HCT116 (cell line): Measurements from ENCODE around the gene RHBDD3. TPM values are rescaled to one million over a fixed set of nuclear protein-coding genes. Genes with fewer than 3 reads are reported as not detected.

ENCODE experiments used
- ATAC-seq: fragments of 200-7000 bp; cut with Tn5 transposase; 2 replicates; pipeline ENCODE4 v1.9.1; 2020; ENCODE audit warnings: mild to moderate bottlenecking, moderate library complexity
- BruUV-seq: library from RNA; stranded (reverse); fragments of 400-500 nt; replicated peaks from 2 replicates; lab custom pipeline; 2021; lab: Mats Ljungman, UMichigan
- CTCF ChIA-PET: fragments of 300-600 bp; sonication (Branson Sonifier 250); formaldehyde crosslinking; loops from one replicate; lab custom pipeline; 2021; ENCODE audit warnings: antibody characterized with exemption; lab: Charles Lee
- POLR2A ChIA-PET: fragments of 300-600, 350-600 bp; sonication (Branson Sonifier 250); formaldehyde crosslinking; loops from one replicate; lab custom pipeline; 2021; ENCODE audit warnings: antibody characterized with exemption; lab: Charles Lee
- RAD21 ChIA-PET, 2 experiments: fragments of 300-600 bp; sonication (Branson Sonifier 250); formaldehyde crosslinking; loops; one replicate each; lab custom pipeline; 2023; ENCODE audit warnings: low total read pairs in 2 of 2; ENCODE audit not compliant: uncharacterized antibody in 2 of 2, unreplicated experiment in 2 of 2, low non-redundant PET in 1 of 2; lab: Charles Lee
- DNase-seq: peaks from one replicate; pipeline ENCODE4 v3.0.0-alpha.2; 2010; ENCODE audit warnings: low read depth, low spot score
- H2AFZ ChIP-seq: fragments of 200-600 bp; shearing (Covaris generic), sonication (generic); 2 replicates; pipeline ENCODE4 v1.6.1; 2017; ENCODE audit warnings: low read depth, mixed run types, mixed read lengths, antibody characterized with exemption, low read length; ENCODE audit not compliant: poor library complexity, severe bottlenecking
- H3K27ac ChIP-seq: 2 replicates; pipeline ENCODE4 v1.5.1; 2012; ENCODE audit warnings: low read depth, low read length
- H3K27me3 ChIP-seq: fragments of 200-600 bp; sonication (generic); 2 replicates; pipeline ENCODE4 v1.6.1; 2016; ENCODE audit warnings: mixed run types, low read length, mixed read lengths; ENCODE audit not compliant: insufficient read depth
- H3K36me3 ChIP-seq, 2 experiments: fragments of 200-500 bp in 1 of 2; fragments of 200-600 bp in 1 of 2; sonication (Bioruptor generic) in 1 of 2; sonication (generic) in 1 of 2; 2 replicates each; pipeline versions ENCODE4 v1.5.1 to v1.6.1; 2014 to 2016; ENCODE audit warnings: low read length in 2 of 2, inconsistent platforms in 1 of 2, mixed read lengths in 1 of 2, mixed run types in 1 of 2; ENCODE audit not compliant: insufficient read depth in 2 of 2, control insufficient read depth in 1 of 2
- H3K4me1 ChIP-seq, 2 experiments: fragments of 200-600 bp in 1 of 2; sonication (generic) in 1 of 2; 2 replicates each; pipeline versions ENCODE4 v1.5.1 to v1.6.1; 2012 to 2017; ENCODE audit warnings: low read length in 2 of 2, inconsistent platforms in 1 of 2, mild to moderate bottlenecking in 1 of 2, mixed read lengths in 1 of 2, mixed run types in 1 of 2, moderate library complexity in 1 of 2; ENCODE audit not compliant: insufficient read depth in 2 of 2, control insufficient read depth in 1 of 2
- H3K4me2 ChIP-seq: fragments of 200-600 bp; sonication (generic); 2 replicates; pipeline ENCODE4 v1.6.1; 2017; ENCODE audit warnings: mixed run types, low read length, mixed read lengths
- H3K4me3 ChIP-seq, 2 experiments: fragments of 200-600 bp in 1 of 2; sonication (generic) in 1 of 2; replicated peaks in 1 of 2; 2 replicates each; pipeline ENCODE4 v1.5.1; 2011 to 2016; ENCODE audit warnings: low read length in 2 of 2, control low read depth in 1 of 2, low read depth in 1 of 2, mild to moderate bottlenecking in 1 of 2, mixed read lengths in 1 of 2, mixed run types in 1 of 2
- H3K79me2 ChIP-seq: fragments of 200-600 bp; sonication (generic); 2 replicates; pipeline ENCODE4 v1.6.1; 2017; ENCODE audit warnings: mild to moderate bottlenecking, mixed run types, low read length, moderate library complexity, mixed read lengths; ENCODE audit not compliant: insufficient read depth
- H3K9ac ChIP-seq: fragments of 200-600 bp; sonication (generic); 2 replicates; pipeline ENCODE4 v1.6.1; 2016; ENCODE audit warnings: low read length, mixed read lengths
- H3K9me2 ChIP-seq: fragments of 200-600 bp; sonication (generic), shearing (Covaris generic); 2 replicates; pipeline ENCODE4 v1.6.1; 2017; ENCODE audit warnings: mixed run types, mild to moderate bottlenecking, moderate library complexity; ENCODE audit not compliant: insufficient read depth
- H3K9me3 ChIP-seq, 2 experiments: fragments of 200-500 bp in 1 of 2; fragments of 200-600 bp in 1 of 2; sonication (Bioruptor generic) in 1 of 2; sonication (generic) in 1 of 2; 2 replicates each; pipeline ENCODE4 v1.6.1; 2014 to 2017; ENCODE audit warnings: low read length in 2 of 2, mixed read lengths in 2 of 2, inconsistent platforms in 1 of 2, low read depth in 1 of 2, mild to moderate bottlenecking in 1 of 2, mixed run types in 1 of 2, moderate library complexity in 1 of 2; ENCODE audit not compliant: control insufficient read depth in 1 of 2, insufficient read depth in 1 of 2
- H4K20me1 ChIP-seq: fragments of 200-600 bp; sonication (generic), shearing (Covaris generic); 2 replicates; pipeline ENCODE4 v1.6.1; 2017; ENCODE audit warnings: mixed run types, mild to moderate bottlenecking, moderate library complexity; ENCODE audit not compliant: insufficient read depth
- ATF3 ChIP-seq: IDR thresholded peaks from 2 replicates; pipeline ENCODE4 v1.6.1; 2012
- CBX3 ChIP-seq: IDR thresholded peaks from 2 replicates; pipeline ENCODE4 v1.6.1; 2012; ENCODE audit warnings: low read depth
- CEBPB ChIP-seq: IDR thresholded peaks from 2 replicates; pipeline ENCODE4 v1.6.1; 2012; ENCODE audit warnings: low read depth
- ELF1 ChIP-seq: IDR thresholded peaks from 2 replicates; pipeline ENCODE4 v1.6.1; 2012; ENCODE audit warnings: low read depth, borderline replicate concordance
- EZH2 ChIP-seq: fragments of 200-600 bp; sonication (generic); IDR thresholded peaks from 2 replicates; pipeline ENCODE4 v1.6.1; 2017; ENCODE audit warnings: antibody characterized with exemption, mixed run types
- FOSL1 ChIP-seq: IDR thresholded peaks from 2 replicates; pipeline ENCODE4 v1.6.1; 2012; ENCODE audit warnings: low read depth
- JUND ChIP-seq: IDR thresholded peaks from 2 replicates; pipeline ENCODE4 v1.6.1; 2012
- POLR2AphosphoS5 ChIP-seq: IDR thresholded peaks from 2 replicates; pipeline ENCODE4 v1.6.1; 2011; ENCODE audit warnings: mild to moderate bottlenecking, low read depth, low read length, moderate library complexity
- RAD21 ChIP-seq: IDR thresholded peaks from 2 replicates; pipeline ENCODE4 v1.6.1; 2012; ENCODE audit warnings: low read depth, mild to moderate bottlenecking
- REST ChIP-seq: IDR thresholded peaks from 2 replicates; pipeline ENCODE4 v1.6.1; 2012; ENCODE audit warnings: low read depth
- SIN3A ChIP-seq: IDR thresholded peaks from 2 replicates; pipeline ENCODE4 v1.6.1; 2012; ENCODE audit warnings: low read depth
- SRF ChIP-seq: IDR thresholded peaks from 2 replicates; pipeline ENCODE4 v1.6.1; 2012; ENCODE audit warnings: low read depth
- TCF7L2 ChIP-seq: IDR thresholded peaks from 2 replicates; pipeline ENCODE4 v1.7.0; 2011; ENCODE audit warnings: borderline replicate concordance, inconsistent platforms; ENCODE audit not compliant: insufficient read depth, insufficient read length; ENCODE audit errors: extremely low read depth
- ZBTB33 ChIP-seq: IDR thresholded peaks from 2 replicates; pipeline ENCODE4 v1.6.1; 2011; ENCODE audit warnings: mild to moderate bottlenecking, low read length, moderate library complexity; ENCODE audit not compliant: insufficient replicate concordance; ENCODE audit errors: extremely low read depth
- ZFX ChIP-seq: fragments of 450-650 bp; IDR thresholded peaks from 2 replicates; pipeline ENCODE4 v1.6.1; 2017
- ZNF274 ChIP-seq: fragments of 200-500 bp; sonication (Bioruptor generic); IDR thresholded peaks from 2 replicates; pipeline ENCODE4 v1.6.1; 2014; ENCODE audit warnings: mild to moderate bottlenecking, low read depth, low read length, inconsistent platforms
- intact Hi-C: fragments of 100-400 bp; cut with micrococcal nuclease; formaldehyde crosslinking; loops from 2 replicates; pipeline ENCODE4 v1.10.0; 2022
- total RNA-seq: library from RNA; stranded (reverse); gene quantifications from one replicate; pipeline ENCODE4 v1.2.1, GENCODE V29; 2021; ENCODE audit not compliant: unreplicated experiment
- TF ChIP-seq, protein P1 (sequence below), 3 experiments: fragments of 200-600 bp in 1 of 3; sonication (generic) in 1 of 3; IDR thresholded peaks in 2 of 3; conservative IDR thresholded peaks in 1 of 3; 2 replicates each; pipeline ENCODE4 v1.5.1; 2012 to 2017; ENCODE audit warnings: low read depth in 2 of 3, low read length in 2 of 3, antibody characterized with exemption in 1 of 3, borderline replicate concordance in 1 of 3, control low read depth in 1 of 3, mild to moderate bottlenecking in 1 of 3, mixed read lengths in 1 of 3, mixed run types in 1 of 3, moderate library complexity in 1 of 3; ENCODE audit not compliant: insufficient read depth in 1 of 3

The RHBDD3 gene
- total RNA-seq, 1 experiment from 2014 or later, result 30.2 TPM

GRCh38 chr22:29308791-29309262 is 41.0 kb upstream of the RHBDD3 start:
- ChIA-PET RAD21 (no interaction called here), POLR2A (no interaction called here), CTCF (no interaction called here)
- peaks cover 35 to 60% of the 10 kb centered on the region in 2 experiments for H3K4me1 ChIP-seq
- no TSS peak for BruUV-seq
- intact Hi-C loops, result no loop called here
- peaks cover 7% of the 10 kb centered on the region; the same call in 1 of the 2 replicates for H3K79me2 ChIP-seq
- H3K9me2 ChIP-seq, result no peaks in the 10 kb centered on the region
- no peak overlapping the region for H3K4me2 ChIP-seq
- H3K9ac ChIP-seq, result no peak overlapping the region
- no peak for TF ChIP-seq ATF3
- no peak for TF ChIP-seq TCF7L2
- TF ChIP-seq, protein P1, sequence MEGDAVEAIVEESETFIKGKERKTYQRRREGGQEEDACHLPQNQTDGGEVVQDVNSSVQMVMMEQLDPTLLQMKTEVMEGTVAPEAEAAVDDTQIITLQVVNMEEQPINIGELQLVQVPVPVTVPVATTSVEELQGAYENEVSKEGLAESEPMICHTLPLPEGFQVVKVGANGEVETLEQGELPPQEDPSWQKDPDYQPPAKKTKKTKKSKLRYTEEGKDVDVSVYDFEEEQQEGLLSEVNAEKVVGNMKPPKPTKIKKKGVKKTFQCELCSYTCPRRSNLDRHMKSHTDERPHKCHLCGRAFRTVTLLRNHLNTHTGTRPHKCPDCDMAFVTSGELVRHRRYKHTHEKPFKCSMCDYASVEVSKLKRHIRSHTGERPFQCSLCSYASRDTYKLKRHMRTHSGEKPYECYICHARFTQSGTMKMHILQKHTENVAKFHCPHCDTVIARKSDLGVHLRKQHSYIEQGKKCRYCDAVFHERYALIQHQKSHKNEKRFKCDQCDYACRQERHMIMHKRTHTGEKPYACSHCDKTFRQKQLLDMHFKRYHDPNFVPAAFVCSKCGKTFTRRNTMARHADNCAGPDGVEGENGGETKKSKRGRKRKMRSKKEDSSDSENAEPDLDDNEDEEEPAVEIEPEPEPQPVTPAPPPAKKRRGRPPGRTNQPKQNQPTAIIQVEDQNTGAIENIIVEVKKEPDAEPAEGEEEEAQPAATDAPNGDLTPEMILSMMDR (IDR thresholded peaks at IDR 0.05 in 2 of 3, conservative IDR thresholded peaks at IDR 0.05 in 1 of 3; ENCODE audit: borderline replicate concordance in 1 of 3, insufficient read depth in 1 of 3, low read depth in 2 of 3, low read length in 2 of 3), result no peak
- TF ChIP-seq CEBPB, result no peak
- TF ChIP-seq CBX3, result no peak
- no peak for TF ChIP-seq REST
- TF ChIP-seq ZBTB33, result no peak
- TF ChIP-seq SRF, result no peak
- TF ChIP-seq FOSL1, result no peak
- no peak for TF ChIP-seq ZNF274
- no peak for TF ChIP-seq ZFX
- TF ChIP-seq SIN3A, result no peak
- TF ChIP-seq JUND, result no peak
- TF ChIP-seq ELF1, result no peak
- TF ChIP-seq POLR2AphosphoS5, result no peak
- TF ChIP-seq RAD21, result no peak
- TF ChIP-seq EZH2, result no peak
- DNase-seq (no peak), ATAC-seq (no peak)
- H3K4me3 ChIP-seq, result no peak overlapping the region
- H3K27me3 ChIP-seq, result no peaks in the 10 kb centered on the region
- no peaks in the 10 kb centered on the region for H4K20me1 ChIP-seq
- H3K27ac ChIP-seq, result peak overlapping the region; percentile 41; the same call in 1 of the 2 replicates
- H3K9me3 ChIP-seq, result no peaks in the 10 kb centered on the region
- H2AFZ ChIP-seq, result no peak overlapping the region
- no peaks in the 10 kb centered on the region for H3K36me3 ChIP-seq
